ENCODE measurements around the gene SCD. TPM values are rescaled to one million over a fixed set of nuclear protein-coding genes. Genes with fewer than 3 reads are reported as not detected.

The SCD gene
- total RNA-seq, 2 donors from 2014 or later, result 51.4 to 80.1 TPM

DNA sequence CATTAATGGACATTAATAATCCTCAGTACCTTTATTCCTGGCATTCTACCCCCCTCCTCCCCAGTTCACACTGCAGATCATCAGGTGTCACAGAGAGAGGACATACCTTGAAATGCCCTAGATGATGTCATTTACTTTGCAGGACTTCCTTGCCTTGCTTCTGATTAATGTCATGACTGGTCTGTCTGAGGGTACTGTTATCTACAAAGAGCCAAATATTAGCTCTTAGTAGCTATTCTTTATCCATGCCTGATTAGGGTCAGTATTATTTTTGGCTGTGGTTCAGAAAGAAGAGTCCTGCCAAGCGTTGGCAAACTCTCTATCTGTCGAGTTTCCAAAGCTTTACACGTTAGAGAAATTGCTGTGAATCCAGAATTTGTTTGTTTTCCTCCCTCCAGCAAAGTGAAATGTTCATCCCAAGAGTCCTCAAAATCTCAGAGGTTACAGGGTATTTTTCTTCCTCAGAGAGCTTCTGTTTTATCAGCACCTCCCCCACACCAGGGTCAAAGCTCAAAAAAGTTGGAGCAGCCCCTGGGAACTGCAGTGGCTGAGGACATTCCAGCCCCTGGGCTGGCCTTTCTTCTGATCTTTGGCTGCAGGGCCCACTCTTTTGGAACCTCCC, 12.6 kb downstream of the SCD start:
- H3K27ac Mint-ChIP-seq, result no peak overlapping the region
- no peak for ATAC-seq
- peaks cover 36% of the 10 kb centered on the region for H3K36me3 Mint-ChIP-seq
- DNase-seq (ENCODE audit: low spot score), result no peak
- no peak overlapping the region for H3K4me3 Mint-ChIP-seq
- H3K4me1 Mint-ChIP-seq (ENCODE audit: low read depth in 2 of 2), result no peaks in the 10 kb centered on the region
- no peaks in the 10 kb centered on the region for H3K9me3 Mint-ChIP-seq
- no peaks in the 10 kb centered on the region for H3K27me3 Mint-ChIP-seq

DNA sequence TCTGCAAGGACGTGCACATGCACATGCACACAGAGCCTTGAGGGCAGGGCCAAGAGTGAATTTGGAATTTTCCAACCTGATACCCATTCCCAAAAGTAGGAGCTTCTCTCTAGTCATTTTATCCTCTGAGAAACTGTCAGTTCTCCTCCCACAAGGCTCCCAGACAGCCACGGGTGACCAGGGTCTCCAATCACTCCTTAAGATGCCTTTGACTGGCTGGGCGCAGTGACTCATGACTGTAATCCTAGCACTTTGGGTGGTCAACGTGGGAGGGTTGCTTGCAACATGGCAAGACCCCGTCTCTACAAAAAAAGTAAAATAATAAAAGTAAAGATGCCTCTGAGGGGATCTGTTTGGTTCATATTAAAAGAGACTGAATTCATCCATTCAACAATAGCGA, 13.2 kb downstream of the SCD start:
- no peaks in the 10 kb centered on the region for H3K4me1 Mint-ChIP-seq (ENCODE audit: low read depth in 2 of 2)

DNA sequence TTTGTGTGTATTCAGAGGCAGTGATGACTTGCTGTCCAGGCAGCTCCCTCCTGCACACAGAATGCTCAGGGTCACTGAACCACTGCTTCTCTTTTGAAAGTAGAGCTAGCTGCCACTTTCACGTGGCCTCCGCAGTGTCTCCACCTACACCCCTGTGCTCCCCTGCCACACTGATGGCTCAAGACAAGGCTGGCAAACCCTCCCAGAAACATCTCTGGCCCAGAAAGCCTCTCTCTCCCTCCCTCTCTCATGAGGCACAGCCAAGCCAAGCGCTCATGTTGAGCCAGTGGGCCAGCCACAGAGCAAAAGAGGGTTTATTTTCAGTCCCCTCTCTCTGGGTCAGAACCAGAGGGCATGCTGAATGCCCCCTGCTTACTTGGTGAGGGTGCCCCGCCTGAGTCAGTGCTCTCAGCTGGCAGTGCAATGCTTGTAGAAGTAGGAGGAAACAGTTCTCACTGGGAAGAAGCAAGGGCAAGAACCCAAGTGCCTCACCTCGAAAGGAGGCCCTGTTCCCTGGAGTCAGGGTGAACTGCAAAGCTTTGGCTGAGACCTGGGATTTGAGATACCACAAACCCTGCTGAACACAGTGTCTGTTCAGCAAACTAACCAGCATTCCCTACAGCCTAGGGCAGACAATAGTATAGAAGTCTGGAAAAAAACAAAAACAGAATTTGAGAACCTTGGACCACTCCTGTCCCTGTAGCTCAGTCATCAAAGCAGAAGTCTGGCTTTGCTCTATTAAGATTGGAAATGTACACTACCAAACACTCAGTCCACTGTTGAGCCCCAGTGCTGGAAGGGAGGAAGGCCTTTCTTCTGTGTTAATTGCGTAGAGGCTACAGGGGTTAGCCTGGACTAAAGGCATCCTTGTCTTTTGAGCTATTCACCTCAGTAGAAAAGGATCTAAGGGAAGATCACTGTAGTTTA, 15.8 kb downstream of the SCD start:
- peaks cover 0 to 2% of the 10 kb centered on the region in 2 donors for H3K27me3 Mint-ChIP-seq
- peak overlapping the region in 1 of 2 donors; percentile 43 for H3K27ac Mint-ChIP-seq
- DNase-seq (ENCODE audit: low spot score) (no peak), ATAC-seq (no peak)
- H3K4me1 Mint-ChIP-seq (ENCODE audit: low read depth in 2 of 2), result peaks cover 3 to 8% of the 10 kb centered on the region in 2 donors
- no peaks in the 10 kb centered on the region for H3K9me3 Mint-ChIP-seq
- H3K36me3 Mint-ChIP-seq, result peaks cover 17% of the 10 kb centered on the region
- H3K4me3 Mint-ChIP-seq, result no peak overlapping the region

More for the DNA sequence above, 13.2 kb downstream of the SCD start:
- ATAC-seq, result no peak
- peaks cover 32% of the 10 kb centered on the region for H3K36me3 Mint-ChIP-seq
- H3K4me3 Mint-ChIP-seq, result no peak overlapping the region
- no peaks in the 10 kb centered on the region for H3K27me3 Mint-ChIP-seq
- H3K9me3 Mint-ChIP-seq, result no peaks in the 10 kb centered on the region
- H3K27ac Mint-ChIP-seq, result no peak overlapping the region
- no peak for DNase-seq (ENCODE audit: low spot score)

DNA sequence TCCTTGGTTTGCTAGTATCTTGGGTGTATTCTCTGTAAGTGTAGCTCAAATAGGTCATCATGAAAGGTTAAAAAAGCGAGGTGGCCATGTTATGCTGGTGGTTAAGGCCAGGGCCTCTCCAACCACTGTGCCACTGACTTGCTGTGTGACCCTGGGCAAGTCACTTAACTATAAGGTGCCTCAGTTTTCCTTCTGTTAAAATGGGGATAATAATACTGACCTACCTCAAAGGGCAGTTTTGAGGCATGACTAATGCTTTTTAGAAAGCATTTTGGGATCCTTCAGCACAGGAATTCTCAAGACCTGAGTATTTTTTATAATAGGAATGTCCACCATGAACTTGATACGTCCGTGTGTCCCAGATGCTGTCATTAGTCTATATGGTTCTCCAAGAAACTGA, 17.1 kb downstream of the SCD start:
- Mint-ChIP-seq H3K27ac (no peak overlapping the region), H3K36me3 (peaks cover 14% of the 10 kb centered on the region), H3K4me1 (ENCODE audit: low read depth in 2 of 2) (peaks cover 3 to 9% of the 10 kb centered on the region in 2 donors), H3K27me3 (peaks cover 0 to 2% of the 10 kb centered on the region in 2 donors), H3K4me3 (no peak overlapping the region), H3K9me3 (no peaks in the 10 kb centered on the region)
- ATAC-seq (no peak), DNase-seq (ENCODE audit: low spot score) (no peak)

DNA sequence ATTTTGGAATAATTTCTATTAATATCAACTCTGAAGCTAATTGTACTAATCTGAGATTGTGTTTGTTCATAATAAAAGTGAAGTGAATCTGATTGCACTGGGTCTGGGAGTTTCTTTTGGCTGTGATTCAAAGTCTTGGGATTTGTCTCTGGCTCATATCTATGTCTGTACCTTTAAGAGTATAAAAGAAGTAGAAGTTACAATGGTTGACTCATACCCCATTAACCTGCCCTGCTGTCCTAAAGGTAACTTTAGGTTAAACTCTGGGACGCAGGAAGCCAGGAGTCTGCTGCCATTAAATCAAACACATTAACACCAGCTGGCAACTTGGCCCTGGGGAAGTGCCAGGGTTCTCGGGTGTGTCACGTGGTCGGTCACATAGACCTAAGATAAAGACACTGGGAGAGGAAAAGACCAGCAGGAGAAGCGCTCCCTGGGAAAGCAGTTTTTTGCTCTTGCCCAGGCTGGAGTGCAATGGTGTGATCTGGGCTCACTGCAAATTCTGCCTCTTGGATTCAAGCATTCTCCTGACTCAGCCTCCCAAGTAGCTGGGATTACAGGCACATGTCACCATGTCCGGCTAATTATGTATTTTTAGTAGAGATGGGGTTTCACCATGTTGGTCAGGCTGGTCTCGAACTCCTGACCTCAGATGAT, 17.8 kb downstream of the SCD start:
- Mint-ChIP-seq H3K4me3 (no peak overlapping the region), H3K4me1 (ENCODE audit: low read depth in 2 of 2) (peaks cover 7 to 13% of the 10 kb centered on the region in 2 donors), H3K36me3 (peaks cover 10% of the 10 kb centered on the region), H3K27me3 (peaks cover 0 to 2% of the 10 kb centered on the region in 2 donors), H3K9me3 (no peaks in the 10 kb centered on the region), H3K27ac (no peak overlapping the region)
- DNase-seq (ENCODE audit: low spot score) (no peak), ATAC-seq (no peak)

DNA sequence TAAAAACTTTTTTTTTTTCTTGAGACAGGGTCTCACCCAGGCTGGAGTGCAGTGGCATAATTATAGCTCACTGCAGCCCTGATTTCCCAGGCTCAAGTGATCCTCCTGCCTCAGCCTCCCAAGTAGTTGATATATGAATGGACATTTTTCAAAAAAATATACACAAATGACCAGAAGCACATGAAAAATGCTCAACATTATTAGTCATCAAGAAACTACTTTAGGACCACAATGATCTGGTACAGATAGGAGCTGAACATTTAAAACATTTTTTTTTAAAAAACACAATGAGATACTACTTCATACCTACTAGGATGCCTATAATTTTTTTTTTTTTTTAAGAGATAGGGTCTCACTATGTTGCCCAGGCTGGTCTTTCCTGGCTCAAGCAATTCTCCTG, 21.7 kb downstream of the SCD start:
- no peak for ATAC-seq
- Mint-ChIP-seq H3K27ac (no peak overlapping the region), H3K4me3 (no peak overlapping the region), H3K4me1 (ENCODE audit: low read depth in 2 of 2) (peaks cover 22 to 30% of the 10 kb centered on the region in 2 donors), H3K27me3 (peaks cover 0 to 2% of the 10 kb centered on the region in 2 donors), H3K36me3 (no peaks in the 10 kb centered on the region), H3K9me3 (no peaks in the 10 kb centered on the region)
- no peak for DNase-seq (ENCODE audit: low spot score)

DNA sequence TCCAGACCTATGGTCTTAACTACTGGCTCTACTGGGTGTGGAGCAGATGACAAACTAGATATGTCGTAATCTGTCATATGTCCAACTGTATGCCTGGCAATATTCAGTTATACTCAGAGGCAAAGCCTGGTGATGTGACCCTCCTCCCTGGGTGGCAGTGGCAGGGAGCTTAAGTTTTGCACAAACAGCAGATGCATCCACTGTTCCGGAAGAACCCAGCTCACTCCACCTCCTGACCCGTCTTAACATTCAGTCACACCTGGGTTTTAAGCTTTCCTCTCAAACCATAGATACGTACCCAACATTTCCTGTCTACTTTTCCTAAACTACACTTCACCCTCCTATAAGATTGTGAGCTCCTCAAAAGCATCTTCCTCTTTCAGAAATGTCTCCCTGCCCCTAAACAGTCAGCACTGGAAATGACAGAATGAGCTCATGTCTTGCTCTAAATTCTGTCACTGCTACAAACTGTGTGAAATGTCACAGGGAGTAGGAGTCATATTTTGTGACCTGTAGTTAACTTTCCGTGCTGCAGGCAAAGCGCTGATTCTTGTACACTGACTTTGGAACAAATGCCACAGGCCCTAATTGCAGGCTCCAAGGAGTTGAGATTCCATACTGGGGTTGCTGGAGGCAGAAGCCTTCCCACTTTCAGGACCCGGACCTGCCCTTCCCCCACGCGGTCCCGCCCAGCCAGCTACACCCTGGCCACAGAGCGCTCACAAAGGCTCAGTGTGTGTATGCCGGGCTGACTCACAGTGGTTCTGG, 23.9 kb downstream of the SCD start:
- peaks cover 0 to 2% of the 10 kb centered on the region in 2 donors for H3K27me3 Mint-ChIP-seq
- H3K4me1 Mint-ChIP-seq (ENCODE audit: low read depth in 2 of 2), result peaks cover 22 to 30% of the 10 kb centered on the region in 2 donors
- H3K9me3 Mint-ChIP-seq, result no peaks in the 10 kb centered on the region
- DNase-seq (ENCODE audit: low spot score) (peak; percentile 74), ATAC-seq (peak; percentile 77 to 79)
- H3K4me3 Mint-ChIP-seq, result peak overlapping the region; percentile 78
- no peak overlapping the region for H3K27ac Mint-ChIP-seq
- no peaks in the 10 kb centered on the region for H3K36me3 Mint-ChIP-seq

DNA sequence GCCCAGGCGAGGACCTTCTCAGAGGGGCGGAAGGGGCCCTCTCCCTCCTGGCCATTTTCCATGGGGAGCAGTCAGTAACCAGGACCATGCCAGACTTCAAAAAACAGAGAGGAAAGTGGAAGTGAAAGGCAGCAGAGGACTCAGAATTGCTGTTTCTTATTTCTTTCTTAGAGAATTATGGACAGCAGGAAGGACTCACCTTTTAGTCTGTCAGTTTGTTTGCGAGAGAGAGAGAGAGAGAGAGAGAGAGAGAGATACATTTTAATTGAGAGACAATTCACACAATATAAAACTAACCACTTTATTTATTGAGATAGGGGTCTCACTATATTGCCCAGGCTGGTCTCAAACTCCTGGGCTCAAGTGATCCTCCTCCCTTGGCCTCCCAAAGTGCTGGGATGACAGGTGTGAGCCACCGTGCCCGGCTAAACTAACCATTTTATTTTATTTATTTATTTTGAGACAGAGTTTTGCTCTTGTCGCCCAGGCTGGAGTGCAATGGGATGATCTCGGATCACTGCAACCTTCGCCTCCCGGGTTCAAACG, 24.5 kb downstream of the SCD start:
- DNase-seq (ENCODE audit: low spot score), result no peak
- H3K4me1 Mint-ChIP-seq (ENCODE audit: low read depth in 2 of 2), result peaks cover 21 to 29% of the 10 kb centered on the region in 2 donors
- H3K4me3 Mint-ChIP-seq, result peak overlapping the region; percentile 78
- peaks cover 0 to 2% of the 10 kb centered on the region in 2 donors for H3K27me3 Mint-ChIP-seq
- no peak overlapping the region for H3K27ac Mint-ChIP-seq
- no peaks in the 10 kb centered on the region for H3K36me3 Mint-ChIP-seq
- H3K9me3 Mint-ChIP-seq, result no peaks in the 10 kb centered on the region
- no peak for ATAC-seq

- peaks cover 23 to 28% of the 10 kb centered on the region in 2 donors for H3K4me1 Mint-ChIP-seq (ENCODE audit: low read depth in 2 of 2)
Measured at GRCh38 chr10:100372415-100373297, 25.6 kb downstream of the SCD start.

GRCh38 chr10:100373298-100374199, 26.5 kb downstream of the SCD start:
- Mint-ChIP-seq H3K4me1 (ENCODE audit: low read depth in 2 of 2) (peaks cover 27 to 36% of the 10 kb centered on the region in 2 donors), H3K36me3 (no peaks in the 10 kb centered on the region), H3K9me3 (no peaks in the 10 kb centered on the region), H3K4me3 (no peak overlapping the region), H3K27ac (no peak overlapping the region), H3K27me3 (no peaks in the 10 kb centered on the region)
- ATAC-seq (peak; percentile 93 to 95), DNase-seq (ENCODE audit: low spot score) (peak; percentile 94)

More at GRCh38 chr10:100372415-100373297, 25.6 kb downstream of the SCD start:
- H3K27ac Mint-ChIP-seq, result no peak overlapping the region
- no peak overlapping the region for H3K4me3 Mint-ChIP-seq
- ATAC-seq (no peak), DNase-seq (ENCODE audit: low spot score) (no peak)
- no peaks in the 10 kb centered on the region for H3K27me3 Mint-ChIP-seq
- no peaks in the 10 kb centered on the region for H3K36me3 Mint-ChIP-seq
- H3K9me3 Mint-ChIP-seq, result no peaks in the 10 kb centered on the region

- Mint-ChIP-seq H3K4me1 (ENCODE audit: low read depth in 2 of 2) (peaks cover 27 to 35% of the 10 kb centered on the region in 2 donors), H3K27ac (no peak overlapping the region), H3K27me3 (no peaks in the 10 kb centered on the region), H3K9me3 (no peaks in the 10 kb centered on the region), H3K4me3 (no peak overlapping the region), H3K36me3 (no peaks in the 10 kb centered on the region)
- DNase-seq (ENCODE audit: low spot score) (no peak), ATAC-seq (no peak)
Measured at GRCh38 chr10:100374200-100374655, 27.2 kb downstream of the SCD start.
